GM12878 (cell line): ENCODE data around the gene RPS4Y1. TPM values are rescaled to one million over a fixed set of nuclear protein-coding genes. Genes with fewer than 3 reads are reported as not detected.

Experiments used
- ATAC-seq: fragments of 200-7000 bp; cut with Tn5 transposase; 3 replicates; pipeline ENCODE4 v1.9.1; 2020; ENCODE audit warnings: mild to moderate bottlenecking, moderate library complexity
- BruUV-seq: library from RNA; stranded (reverse); fragments of 400-500 nt; replicated peaks from 2 replicates; lab custom pipeline; 2021; lab: Mats Ljungman, UMichigan
- CTCF ChIA-PET: fragments of 300-600 bp; sonication (Branson Sonifier 250); formaldehyde crosslinking; extraction: SDS; loops from one replicate; lab custom pipeline; 2021; ENCODE audit warnings: inconsistent platforms; lab: Yijun Ruan, JAX
- POLR2A ChIA-PET: fragments of 350-600 bp; formaldehyde crosslinking; extraction: SDS; loops from one replicate; lab custom pipeline; 2021; ENCODE audit warnings: inconsistent platforms; lab: Charles Lee
- RAD21 ChIA-PET: fragments of 300-600 bp; sonication (Branson Sonifier 250); formaldehyde crosslinking; loops from one replicate; lab custom pipeline; 2023; ENCODE audit warnings: antibody characterized with exemption; ENCODE audit not compliant: unreplicated experiment; lab: Charles Lee
- SMC1A ChIA-PET: fragments of 300-600 bp; sonication (Branson Sonifier 250); formaldehyde crosslinking; loops from one replicate; lab custom pipeline; 2023; ENCODE audit not compliant: unreplicated experiment, uncharacterized antibody; lab: Charles Lee
- DNase-seq: peaks from one replicate; pipeline ENCODE4 v3.0.0-alpha.2; 2011; ENCODE audit warnings: low read depth, low spot score
- FAIRE-seq: peaks from 3 replicates; lab custom pipeline; 2011; peaks lifted over from hg19 to GRCh38; lab: Jason Lieb, UNC
- H2AFZ ChIP-seq: 2 replicates; pipeline ENCODE4 v1.6.0; 2011; ENCODE audit warnings: low read depth, low read length, control low read depth; ENCODE audit not compliant: control insufficient read depth
- H3K27ac ChIP-seq: 2 replicates; pipeline ENCODE4 v1.5.1; 2011; ENCODE audit warnings: control low read depth; ENCODE audit not compliant: control insufficient read depth, insufficient read depth
- H3K27me3 ChIP-seq, 2 experiments: replicated peaks in 1 of 2; 2 replicates each; pipeline versions ENCODE4 v1.6.0 to v1.6.1; 2011; ENCODE audit warnings: low read length in 1 of 2; ENCODE audit not compliant: control insufficient read depth in 2 of 2, insufficient read depth in 2 of 2
- H3K36me3 ChIP-seq, 2 experiments: 2 replicates each; pipeline ENCODE4 v1.5.1; 2011; ENCODE audit warnings: low read length in 1 of 2; ENCODE audit not compliant: control insufficient read depth in 2 of 2, insufficient read depth in 2 of 2
- H3K4me1 ChIP-seq: 2 replicates; pipeline ENCODE4 v1.6.1; 2011; ENCODE audit warnings: mild to moderate bottlenecking, low read length, moderate library complexity, mixed read lengths; ENCODE audit not compliant: control insufficient read depth, insufficient read depth
- H3K4me2 ChIP-seq: 2 replicates; pipeline ENCODE4 v1.6.0; 2011; ENCODE audit warnings: control low read depth; ENCODE audit not compliant: control insufficient read depth, insufficient read depth
- H3K4me3 ChIP-seq: fragments of 200-600 bp; sonication (generic); 2 replicates; pipeline ENCODE4 v1.5.1; 2016
- H3K79me2 ChIP-seq: 2 replicates; pipeline ENCODE4 v1.6.0; 2011; ENCODE audit warnings: low read length; ENCODE audit not compliant: control insufficient read depth, insufficient read depth
- H3K9ac ChIP-seq: 2 replicates; pipeline ENCODE4 v1.8.0; 2011; ENCODE audit warnings: low read length, control low read depth, mixed read lengths; ENCODE audit not compliant: control insufficient read depth, insufficient read depth
- H3K9me3 ChIP-seq: replicated peaks from 3 replicates; pipeline ENCODE4 v1.5.1; 2011; ENCODE audit warnings: mild to moderate bottlenecking, low read length; ENCODE audit not compliant: control insufficient read depth, insufficient read depth
- H4K20me1 ChIP-seq: 2 replicates; pipeline ENCODE4 v1.6.0; 2011; ENCODE audit not compliant: control insufficient read depth, insufficient read depth
- ASH2L ChIP-seq: fragments of 300-600, 200-600 bp; sonication (generic); IDR thresholded peaks from 2 replicates; pipeline ENCODE4 v1.6.1; 2017; ENCODE audit warnings: low read depth, mild to moderate bottlenecking, borderline replicate concordance
- CBFB ChIP-seq: IDR thresholded peaks from 2 replicates; pipeline ENCODE4 v1.6.1; 2016; ENCODE audit warnings: antibody characterized with exemption, low read depth
- CBX3 ChIP-seq: fragments of 200-600 bp; sonication (generic); IDR thresholded peaks from 2 replicates; pipeline ENCODE4 v1.6.1; 2016; ENCODE audit warnings: low read depth, borderline replicate concordance
- HDAC6 ChIP-seq: fragments of 200-600 bp; sonication (generic); IDR thresholded peaks from one replicate; pipeline ENCODE4 v1.8.0; 2017; ENCODE audit warnings: antibody characterized with exemption; ENCODE audit not compliant: unreplicated experiment
- MTA3 ChIP-seq: IDR thresholded peaks from 2 replicates; pipeline ENCODE4 v1.6.1; 2012; ENCODE audit warnings: low read length, inconsistent platforms, borderline replicate concordance
- SRF ChIP-seq, 2 experiments: IDR thresholded peaks; 2 replicates each; pipeline ENCODE4 v1.6.1; 2011; ENCODE audit warnings: low read depth in 2 of 2, low read length in 2 of 2, mild to moderate bottlenecking in 1 of 2, moderate library complexity in 1 of 2
- USF2 ChIP-seq: IDR thresholded peaks from 2 replicates; pipeline ENCODE4 v1.6.1; 2011; ENCODE audit warnings: low read depth, low read length, improper control_type of control experiment, borderline replicate concordance
- ZBTB33 ChIP-seq: fragments of 450-650 bp; IDR thresholded peaks from 2 replicates; pipeline ENCODE4 v1.6.1; 2017; ENCODE audit warnings: mild to moderate bottlenecking
- WGBS: methylation state at CpG from one replicate; pipeline ENCODE4 v1.1.6; 2016; ENCODE audit warnings: low lambda C conversion rate; ENCODE audit not compliant: insufficient replicate concordance, insufficient coverage; ENCODE audit errors: missing lambda C conversion rate; 5-methylcytosine and 5-hydroxymethylcytosine counted together
- in situ Hi-C: fragments of 300-500 bp; cut with MboI; formaldehyde crosslinking; loops from 9 replicates; pipeline ENCODE4 v1.14.3; 2018; ENCODE audit warnings: mixed read lengths
- intact Hi-C: fragments of 100-400 bp; cut with micrococcal nuclease; formaldehyde crosslinking; loops from one replicate; pipeline ENCODE4 v1.14.2; 2022; ENCODE audit not compliant: unreplicated experiment
- polyA plus RNA-seq, 11 experiments: library from polyadenylated mRNA; depleted of rRNA in 4 of 11; unstranded in 6 of 11; stranded (reverse) in 5 of 11; fragments of >200 nt; fragmentation: Nextera tagmentation in 4 of 11; fragmentation: Illumina TruSeq in 1 of 11; extraction: Ambion mirVana in 4 of 11; extraction: Trizol in 1 of 11; gene quantifications; 1 replicate in 1 of 11; 2 replicates in 10 of 11; pipeline versions ENCODE4 v1.2.1 to v1.2.3, GENCODE V29; 2011 to 2016; ENCODE audit warnings: inconsistent platforms in 2 of 11, missing spikeins in 2 of 11, low read depth in 1 of 11
- total RNA-seq, 4 experiments: library from RNA; depleted of rRNA in 3 of 4; stranded (reverse); fragments of >200 nt in 3 of 4; fragmentation: Illumina TruSeq in 1 of 4; extraction: Trizol in 1 of 4; gene quantifications; 2 replicates each; pipeline versions ENCODE4 v1.2.1 to v1.2.3, GENCODE V29; 2013 to 2021
- TF ChIP-seq, protein P1 (sequence below): fragments of 450-650 bp; formaldehyde crosslinking; IDR thresholded peaks from 2 replicates; pipeline ENCODE4 v1.5.0; 2022; ENCODE audit warnings: mild to moderate bottlenecking, missing genetic modification characterization

The RPS4Y1 gene
- total and polyA plus RNA-seq, 10 of the 15 experiments (the other 5 are each of a cell fraction or from before 2014, with no cell fraction given): 0.32 to 0.46 TPM; not detected in 8

DNA sequence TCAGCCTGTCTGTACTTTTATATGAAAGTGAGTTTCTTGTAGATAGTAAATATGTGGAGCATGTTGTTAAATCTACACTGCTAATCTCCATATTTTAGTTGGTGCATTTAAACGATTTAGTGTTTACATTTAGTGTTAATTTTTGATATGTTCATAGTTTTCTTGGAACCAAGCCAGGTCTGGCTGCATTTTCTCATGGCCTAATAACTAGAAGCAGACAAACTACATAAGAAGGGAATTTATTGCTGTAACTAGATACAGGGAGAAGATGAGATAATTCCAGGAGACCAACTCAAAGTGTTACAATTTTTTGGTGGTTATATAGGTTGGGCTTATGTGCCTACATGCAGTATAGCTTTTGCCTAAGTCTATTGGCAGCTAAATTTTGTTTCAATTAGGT is 32.8 kb downstream of the RPS4Y1 start (continued):
- TF ChIP-seq, protein P1, sequence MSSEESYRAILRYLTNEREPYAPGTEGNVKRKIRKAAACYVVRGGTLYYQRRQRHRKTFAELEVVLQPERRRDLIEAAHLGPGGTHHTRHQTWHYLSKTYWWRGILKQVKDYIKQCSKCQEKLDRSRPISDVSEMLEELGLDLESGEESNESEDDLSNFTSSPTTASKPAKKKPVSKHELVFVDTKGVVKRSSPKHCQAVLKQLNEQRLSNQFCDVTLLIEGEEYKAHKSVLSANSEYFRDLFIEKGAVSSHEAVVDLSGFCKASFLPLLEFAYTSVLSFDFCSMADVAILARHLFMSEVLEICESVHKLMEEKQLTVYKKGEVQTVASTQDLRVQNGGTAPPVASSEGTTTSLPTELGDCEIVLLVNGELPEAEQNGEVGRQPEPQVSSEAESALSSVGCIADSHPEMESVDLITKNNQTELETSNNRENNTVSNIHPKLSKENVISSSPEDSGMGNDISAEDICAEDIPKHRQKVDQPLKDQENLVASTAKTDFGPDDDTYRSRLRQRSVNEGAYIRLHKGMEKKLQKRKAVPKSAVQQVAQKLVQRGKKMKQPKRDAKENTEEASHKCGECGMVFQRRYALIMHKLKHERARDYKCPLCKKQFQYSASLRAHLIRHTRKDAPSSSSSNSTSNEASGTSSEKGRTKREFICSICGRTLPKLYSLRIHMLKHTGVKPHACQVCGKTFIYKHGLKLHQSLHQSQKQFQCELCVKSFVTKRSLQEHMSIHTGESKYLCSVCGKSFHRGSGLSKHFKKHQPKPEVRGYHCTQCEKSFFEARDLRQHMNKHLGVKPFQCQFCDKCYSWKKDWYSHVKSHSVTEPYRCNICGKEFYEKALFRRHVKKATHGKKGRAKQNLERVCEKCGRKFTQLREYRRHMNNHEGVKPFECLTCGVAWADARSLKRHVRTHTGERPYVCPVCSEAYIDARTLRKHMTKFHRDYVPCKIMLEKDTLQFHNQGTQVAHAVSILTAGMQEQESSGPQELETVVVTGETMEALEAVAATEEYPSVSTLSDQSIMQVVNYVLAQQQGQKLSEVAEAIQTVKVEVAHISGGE: no peak
- TF ChIP-seq CBFB (no peak), ASH2L (no peak), MTA3 (no peak), SRF (IDR thresholded peaks at IDR 0.05; ENCODE audit: low read depth in 2 of 2, low read length in 2 of 2) (no peak)

DNA sequence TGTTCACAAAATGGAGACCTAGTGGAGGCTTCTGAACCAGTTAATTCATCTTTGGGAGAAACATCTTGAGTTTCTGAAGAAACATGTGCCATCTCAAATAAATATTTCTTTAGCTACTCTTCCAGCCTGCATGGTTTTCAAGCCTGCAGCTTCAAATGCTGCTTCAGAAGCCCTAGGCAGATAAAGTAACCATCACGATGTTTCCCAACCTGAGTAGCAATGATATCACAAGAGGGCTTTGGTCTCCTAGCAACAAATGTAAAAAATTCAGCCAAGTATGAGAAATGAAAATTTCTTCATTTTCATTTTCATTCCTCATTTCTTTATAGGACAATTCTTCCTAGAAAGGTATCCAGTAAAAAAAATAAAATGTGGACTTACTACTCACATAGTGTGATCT is 42.2 kb downstream of the RPS4Y1 start:
- no TSS peak for BruUV-seq
- CTCF ChIA-PET: no interaction called here
- no peaks in the 10 kb centered on the region for H3K79me2 ChIP-seq
- H3K36me3 ChIP-seq: no peaks in the 10 kb centered on the region
- H3K27ac ChIP-seq: no peak overlapping the region
- no peaks in the 10 kb centered on the region for H3K4me1 ChIP-seq
- no peak overlapping the region for H3K9ac ChIP-seq
- H2AFZ ChIP-seq: no peak overlapping the region
- no peak for DNase-seq
- intact Hi-C loops (no loop called here), in situ Hi-C loops (no loop called here)
- no peaks in the 10 kb centered on the region for H4K20me1 ChIP-seq
- POLR2A ChIA-PET: no interaction called here
- no peak for FAIRE-seq
- H3K4me3 ChIP-seq: no peak overlapping the region
- no CpG with 5 or more reads among the region's 1 CpG for WGBS
- SMC1A ChIA-PET: no interaction called here
- no peak for ATAC-seq
- no peaks in the 10 kb centered on the region for H3K9me3 ChIP-seq
- no peak overlapping the region for H3K4me2 ChIP-seq
- H3K27me3 ChIP-seq: no peaks in the 10 kb centered on the region
- RAD21 ChIA-PET: no interaction called here
- TF ChIP-seq HDAC6: no peak
- no peak for TF ChIP-seq USF2
- no peak for TF ChIP-seq ZBTB33
- no peak for TF ChIP-seq CBX3
- TF ChIP-seq, protein P1: no peak
